B cell (primary cell): ENCODE data around the gene ZDHHC1.

ENCODE experiments used
- EZH2 ChIP-seq: IDR thresholded peaks from 2 replicates; pipeline ENCODE4 v1.6.1; 2012; ENCODE audit warnings: borderline replicate concordance, low read depth, mild to moderate bottlenecking, moderate library complexity, low read length; ENCODE audit not compliant: insufficient read depth, poor library complexity, severe bottlenecking
- TF ChIP-seq, protein P1 (sequence below): fragments of 200-600 bp; IDR thresholded peaks from one replicate; pipeline ENCODE4 v1.8.0; 2022; ENCODE audit warnings: antibody characterized with exemption, mild to moderate bottlenecking

DNA sequence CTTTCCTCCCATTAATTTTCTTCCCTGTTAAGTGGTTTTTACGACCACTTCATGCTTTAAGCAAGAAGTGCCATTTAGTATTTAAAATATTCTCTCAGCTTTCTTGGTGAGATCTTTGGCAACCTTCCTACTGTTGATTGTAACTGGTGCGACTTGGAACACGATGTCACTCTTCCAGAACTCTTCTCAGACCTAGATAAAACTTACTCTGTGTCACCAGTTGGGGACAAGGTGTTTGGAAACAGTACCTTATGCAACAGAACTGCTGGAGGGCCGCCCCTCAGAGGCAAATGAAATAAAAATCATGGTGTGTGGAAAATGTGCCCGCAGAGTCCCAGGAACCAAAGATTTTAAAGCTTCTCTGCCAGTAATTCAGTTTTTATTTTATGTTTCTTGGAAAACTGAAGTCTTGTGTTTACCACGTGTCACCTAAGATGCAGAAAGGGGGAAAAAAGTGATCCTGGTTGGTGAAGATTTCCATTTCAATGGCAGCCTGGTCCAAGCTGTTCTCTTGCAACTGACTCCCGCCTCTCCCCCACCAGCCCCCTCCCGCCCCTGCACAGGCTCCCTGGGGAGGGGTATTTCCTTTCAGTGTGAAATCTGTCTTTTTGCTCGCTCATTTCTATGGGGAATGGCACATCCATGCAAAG is 7.5 kb upstream of the ZDHHC1 start:
- TF ChIP-seq, protein P1, sequence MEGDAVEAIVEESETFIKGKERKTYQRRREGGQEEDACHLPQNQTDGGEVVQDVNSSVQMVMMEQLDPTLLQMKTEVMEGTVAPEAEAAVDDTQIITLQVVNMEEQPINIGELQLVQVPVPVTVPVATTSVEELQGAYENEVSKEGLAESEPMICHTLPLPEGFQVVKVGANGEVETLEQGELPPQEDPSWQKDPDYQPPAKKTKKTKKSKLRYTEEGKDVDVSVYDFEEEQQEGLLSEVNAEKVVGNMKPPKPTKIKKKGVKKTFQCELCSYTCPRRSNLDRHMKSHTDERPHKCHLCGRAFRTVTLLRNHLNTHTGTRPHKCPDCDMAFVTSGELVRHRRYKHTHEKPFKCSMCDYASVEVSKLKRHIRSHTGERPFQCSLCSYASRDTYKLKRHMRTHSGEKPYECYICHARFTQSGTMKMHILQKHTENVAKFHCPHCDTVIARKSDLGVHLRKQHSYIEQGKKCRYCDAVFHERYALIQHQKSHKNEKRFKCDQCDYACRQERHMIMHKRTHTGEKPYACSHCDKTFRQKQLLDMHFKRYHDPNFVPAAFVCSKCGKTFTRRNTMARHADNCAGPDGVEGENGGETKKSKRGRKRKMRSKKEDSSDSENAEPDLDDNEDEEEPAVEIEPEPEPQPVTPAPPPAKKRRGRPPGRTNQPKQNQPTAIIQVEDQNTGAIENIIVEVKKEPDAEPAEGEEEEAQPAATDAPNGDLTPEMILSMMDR: no peak
- no peak for TF ChIP-seq EZH2
